GM19463 (cell line): Measurements from ENCODE around the gene PEMT.

ENCODE experiments used
- ATAC-seq: cut with Tn5 transposase; IDR thresholded peaks from one replicate; pipeline ENCODE4 v1.9.1; 2021; ENCODE audit warnings: mild to moderate bottlenecking, moderate library complexity; ENCODE audit not compliant: unreplicated experiment

PEMT gene

GRCh38 chr17:17506181-17506741, 85.2 kb downstream of the PEMT start:
- no peak for ATAC-seq

- ATAC-seq = no peak
Measured at GRCh38 chr17:17505610-17506171, 85.8 kb downstream of the PEMT start.

GRCh38 chr17:17505151-17505550, 86.4 kb downstream of the PEMT start:
- ATAC-seq = no peak

- ATAC-seq = no peak
Measured at GRCh38 chr17:17504341-17505140, 87.0 kb downstream of the PEMT start.

- ATAC-seq = no peak
Measured at GRCh38 chr17:17503566-17504130, 87.9 kb downstream of the PEMT start.

- ATAC-seq = no peak
Measured at GRCh38 chr17:17502741-17503565, 88.6 kb downstream of the PEMT start.

GRCh38 chr17:17500999-17501605, 90.4 kb downstream of the PEMT start:
- no peak for ATAC-seq

- ATAC-seq = no peak
Measured at GRCh38 chr17:17499402-17500145, 91.9 kb downstream of the PEMT start.

GRCh38 chr17:17498606-17499301, 92.8 kb downstream of the PEMT start:
- ATAC-seq = no peak

- no peak for ATAC-seq
Measured at GRCh38 chr17:17497845-17498520, 93.5 kb downstream of the PEMT start.

GRCh38 chr17:17497065-17497844, 94.3 kb downstream of the PEMT start:
- ATAC-seq = no peak

GRCh38 chr17:17496189-17497064, 95.1 kb downstream of the PEMT start, which contains the start of gene RASD1:
Gene RASD1, minus strand, starts transcription at chr17:17496395. Its CDS starts 214 bp downstream, at chr17:17496181.
- peak; percentile 87 for ATAC-seq

- no peak for ATAC-seq
Measured at GRCh38 chr17:17495536-17496188, 95.8 kb downstream of the PEMT start.

GRCh38 chr17:17494870-17495535, 96.5 kb downstream of the PEMT start:
- no peak for ATAC-seq

GRCh38 chr17:17494499-17494869, 97.0 kb downstream of the PEMT start:
- ATAC-seq = no peak

GRCh38 chr17:17493986-17494466, 97.5 kb downstream of the PEMT start:
- ATAC-seq = no peak
